Heart left ventricle (tissue), 16 donors: ENCODE measurements around the gene LMTK2. TPM values are rescaled to one million over a fixed set of nuclear protein-coding genes. Genes with fewer than 3 reads are reported as not detected.

ENCODE experiments used
- ATAC-seq, 4 donors: fragments of 200-7000 bp; cut with Tn5 transposase; one replicate each; pipeline ENCODE4 v1.9.1; 2020 to 2022; ENCODE audit warnings: moderate library complexity in 4 of 4, mild to moderate bottlenecking in 3 of 4, moderate number of reproducible peaks in 1 of 4
- DNase-seq, 5 donors: peaks; one replicate each; pipeline ENCODE4 v3.0.0-alpha.2; 2020
- H3K27ac ChIP-seq, 12 donors: fragments of 200-600 bp; sonication (generic) in 4 of 12; one replicate each; pipeline versions ENCODE4 v1.5.0 to v1.8.0; 2016 to 2022; ENCODE audit warnings: mild to moderate bottlenecking in 2 of 12
- H3K27me3 ChIP-seq, 9 donors: fragments of 200-600 bp; sonication (generic) in 2 of 9; one replicate each; pipeline versions ENCODE4 v1.5.1 to v1.8.0; 2016 to 2022; ENCODE audit warnings: mild to moderate bottlenecking in 3 of 9
- H3K36me3 ChIP-seq, 9 donors: fragments of 200-600 bp; sonication (generic) in 2 of 9; one replicate each; pipeline versions ENCODE4 v1.5.0 to v1.8.0; 2018 to 2022; ENCODE audit warnings: mild to moderate bottlenecking in 2 of 9
- H3K4me1 ChIP-seq, 12 donors: fragments of 200-600 bp; sonication (generic) in 4 of 12; one replicate each; pipeline versions ENCODE4 v1.5.0 to v1.8.0; 2016 to 2022; ENCODE audit warnings: mild to moderate bottlenecking in 3 of 12
- H3K4me3 ChIP-seq, 12 donors: fragments of 200-600 bp; sonication (generic) in 4 of 12; one replicate each; pipeline versions ENCODE4 v1.5.0 to v1.8.0; 2017 to 2022; ENCODE audit warnings: mild to moderate bottlenecking in 9 of 12, moderate library complexity in 4 of 12
- H3K9me3 ChIP-seq, 12 donors: fragments of 200-600 bp; sonication (generic) in 4 of 12; one replicate each; pipeline versions ENCODE4 v1.5.0 to v1.8.0; 2016 to 2022; ENCODE audit warnings: mild to moderate bottlenecking in 1 of 12
- POLR2A ChIP-seq, 2 donors: fragments of 450-650 bp; IDR thresholded peaks; one replicate each; pipeline ENCODE4 v1.6.1; 2017; ENCODE audit warnings: antibody characterized with exemption in 2 of 2, mild to moderate bottlenecking in 2 of 2, moderate library complexity in 2 of 2
- WGBS, 4 donors: extraction: QIAGEN DNeasy Blood & Tissue Kit in 2 of 4; methylation state at CpG; one replicate each; pipeline versions ENCODE4 v1.1.5 to v1.1.7; 2013 to 2018; 5-methylcytosine and 5-hydroxymethylcytosine counted together
- intact Hi-C, 10 donors: fragments of 100-400 bp; cut with DNase I; formaldehyde crosslinking; loops; one replicate each; pipeline versions ENCODE4 v1.11.1 to v1.14.2; 2022
- polyA plus RNA-seq, 2 donors: library from polyadenylated mRNA; stranded (reverse); fragments of 200-250 nt; gene quantifications; one replicate each; pipeline ENCODE4 v1.2.3, GENCODE V29; 2013
- total RNA-seq, 9 donors: library from RNA; depleted of rRNA in 2 of 9; stranded (reverse); fragments of >200 nt in 2 of 9; fragmentation: NEBNext Ultra II Directional in 3 of 9; extraction: Animal tissue kit (Norgen Biotek cat#: 25700) in 3 of 9; gene quantifications; one replicate each; pipeline versions ENCODE4 v1.1.0 to v1.2.4, GENCODE V29; 2016 to 2023
- TF ChIP-seq, protein P1 (sequence below), 12 donors: fragments of 200-600 bp; sonication (generic) in 4 of 12; IDR thresholded peaks; one replicate each; pipeline versions ENCODE4 v1.5.0 to v1.8.0; 2018 to 2022; ENCODE audit warnings: antibody characterized with exemption in 12 of 12, mild to moderate bottlenecking in 5 of 12
- donor health status: ischemic (EF 13 %, LVEDD 7.1; RV severe dilation, severe dysfunction).
- donor health status: healthy with polysubstance abuse.
- donor health status: DM: no; HTN: yes; CAD: no.
- donor health status: DM: no; HTN: no; CAD: no.
- donor health status: ischemic (EF 25% LVEDD 6.9; RV normal size, moderate dysfunction).
- donor health status: ischemic (EF 25% LVEDD 5.7; RV mildly dilated, moderate dysfunction).
- donor health status: healthy.
- donor health status: DM: yes; HTN: yes; CAD: no.
- donor health status: ischemic (EF 35%, LVEDD 5.7; RV mildly dilated, moderate dysfunction).
- donor health status: nonischemic (EF 11% LVEDD 7.7; RV severe dilation, severe dysfunction).
- donor health status: DM: yes; HTN: yes; CAD: no.
- donor health status: PGD.
- donor health status: ischemic (EF 29% LVEDD 5.4; RV normal size, mild dysfunction).
- donor health status: nonischemic (EF 23%, LVEDD 6.1; RV moderate dilation, normal function).

LMTK2 gene
- total and polyA plus RNA-seq, 11 donors: 6.3 to 58.3 (median 27.3) TPM

- ATAC-seq (no peak), DNase-seq (no peak)
- H3K9me3 ChIP-seq: peaks cover 0 to 7% (median 0%) of the 10 kb centered on the region in 12 donors
- no peaks in the 10 kb centered on the region for H3K36me3 ChIP-seq
- 73 to 95% (median 81%) methylated on average over 5 of the region's 5 CpGs for WGBS, 4 donors
- no peak overlapping the region for H3K4me3 ChIP-seq
- H3K4me1 ChIP-seq: no peaks in the 10 kb centered on the region
- no peak for TF ChIP-seq POLR2A (IDR thresholded peaks at IDR 0.05)
- TF ChIP-seq, protein P1, sequence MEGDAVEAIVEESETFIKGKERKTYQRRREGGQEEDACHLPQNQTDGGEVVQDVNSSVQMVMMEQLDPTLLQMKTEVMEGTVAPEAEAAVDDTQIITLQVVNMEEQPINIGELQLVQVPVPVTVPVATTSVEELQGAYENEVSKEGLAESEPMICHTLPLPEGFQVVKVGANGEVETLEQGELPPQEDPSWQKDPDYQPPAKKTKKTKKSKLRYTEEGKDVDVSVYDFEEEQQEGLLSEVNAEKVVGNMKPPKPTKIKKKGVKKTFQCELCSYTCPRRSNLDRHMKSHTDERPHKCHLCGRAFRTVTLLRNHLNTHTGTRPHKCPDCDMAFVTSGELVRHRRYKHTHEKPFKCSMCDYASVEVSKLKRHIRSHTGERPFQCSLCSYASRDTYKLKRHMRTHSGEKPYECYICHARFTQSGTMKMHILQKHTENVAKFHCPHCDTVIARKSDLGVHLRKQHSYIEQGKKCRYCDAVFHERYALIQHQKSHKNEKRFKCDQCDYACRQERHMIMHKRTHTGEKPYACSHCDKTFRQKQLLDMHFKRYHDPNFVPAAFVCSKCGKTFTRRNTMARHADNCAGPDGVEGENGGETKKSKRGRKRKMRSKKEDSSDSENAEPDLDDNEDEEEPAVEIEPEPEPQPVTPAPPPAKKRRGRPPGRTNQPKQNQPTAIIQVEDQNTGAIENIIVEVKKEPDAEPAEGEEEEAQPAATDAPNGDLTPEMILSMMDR (IDR thresholded peaks at IDR 0.05): no peak
- intact Hi-C loops: no loop called here
- peaks cover 0 to 3% (median 0%) of the 10 kb centered on the region in 9 donors for H3K27me3 ChIP-seq
- H3K27ac ChIP-seq: no peak overlapping the region
These were observed 40.5 kb upstream of the LMTK2 start for GRCh38 chr7:98066208-98066607.

DNA sequence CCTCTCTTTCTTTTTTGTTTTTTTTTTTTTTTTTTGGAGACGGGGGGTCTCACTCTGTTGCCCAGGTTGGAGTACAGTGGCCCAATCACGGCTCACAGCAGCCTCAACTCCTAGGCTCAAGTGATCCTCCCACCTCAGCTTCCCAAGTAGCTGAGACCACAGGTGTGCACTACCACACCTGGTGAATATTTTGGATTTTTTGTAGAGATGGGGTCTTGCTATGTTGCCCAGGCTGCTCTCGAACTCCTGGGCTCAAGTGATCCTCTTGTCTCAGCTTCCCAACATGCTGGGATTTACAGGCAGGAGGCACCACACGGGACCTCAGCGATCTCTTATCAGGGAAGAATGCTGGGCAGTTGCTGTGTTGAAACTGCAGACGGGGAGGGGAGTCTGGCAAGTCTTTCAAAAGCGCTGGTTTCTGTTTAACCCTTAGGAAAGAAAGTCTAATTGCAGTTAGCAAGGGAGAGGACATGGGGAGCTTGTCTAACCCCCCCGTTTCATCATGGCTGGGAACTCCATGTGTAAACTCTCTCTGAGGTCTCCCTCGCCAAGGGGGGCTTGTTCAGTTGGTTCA, 39.6 kb upstream of the LMTK2 start:
- no peak for DNase-seq
- Histone ChIP-seq H3K4me3 (no peak overlapping the region), H3K36me3 (no peaks in the 10 kb centered on the region), H3K9me3 (peaks cover 0 to 7% (median 0%) of the 10 kb centered on the region in 12 donors), H3K4me1 (no peaks in the 10 kb centered on the region), H3K27me3 (peaks cover 0 to 3% (median 0%) of the 10 kb centered on the region in 9 donors), H3K27ac (no peak overlapping the region)
- 45 to 51% (median 47%) methylated on average over 9 of the region's 9 CpGs for WGBS, 4 donors
- TF ChIP-seq, protein P1 (IDR thresholded peaks at IDR 0.05): no peak
- TF ChIP-seq POLR2A (IDR thresholded peaks at IDR 0.05): no peak
- intact Hi-C loops: no loop called here
- ATAC-seq: no peak

DNA sequence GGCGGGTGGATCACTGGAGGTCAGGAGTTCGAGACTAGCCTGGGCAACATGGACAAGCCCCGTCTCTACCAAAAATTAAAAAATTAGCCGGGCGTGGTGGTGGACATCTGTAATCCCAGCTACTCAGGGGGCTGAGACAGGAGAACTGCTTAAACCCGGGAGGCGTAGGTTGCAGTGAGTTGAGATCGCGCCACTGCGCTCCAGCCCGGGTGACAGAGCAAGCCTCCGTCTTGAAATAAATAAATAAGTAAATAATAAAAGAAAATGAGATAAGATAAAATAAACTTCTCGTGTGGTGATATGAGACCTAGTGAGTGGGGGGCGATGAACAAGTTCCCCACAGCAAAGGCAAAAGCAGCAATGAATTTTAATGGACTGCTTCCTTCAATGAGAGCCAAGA, 33.6 kb upstream of the LMTK2 start:
- Histone ChIP-seq H3K9me3 (peaks cover 0 to 6% (median 0%) of the 10 kb centered on the region in 12 donors), H3K4me3 (no peak overlapping the region), H3K27ac (no peak overlapping the region), H3K4me1 (no peaks in the 10 kb centered on the region), H3K36me3 (no peaks in the 10 kb centered on the region), H3K27me3 (peaks cover 0 to 3% (median 0%) of the 10 kb centered on the region in 9 donors)
- DNase-seq: no peak
- TF ChIP-seq, protein P1 (IDR thresholded peaks at IDR 0.05): no peak
- TF ChIP-seq POLR2A (IDR thresholded peaks at IDR 0.05): no peak
- 89 to 91% (median 90%) methylated on average over 14 of the region's 14 CpGs for WGBS, 4 donors
- intact Hi-C loops: loop anchor here in 1 of 10 donors (10.0 kb wide), 1 partner anchor 442 kb away; no protein-coding TSS in a partner anchor
- no peak for ATAC-seq

DNA sequence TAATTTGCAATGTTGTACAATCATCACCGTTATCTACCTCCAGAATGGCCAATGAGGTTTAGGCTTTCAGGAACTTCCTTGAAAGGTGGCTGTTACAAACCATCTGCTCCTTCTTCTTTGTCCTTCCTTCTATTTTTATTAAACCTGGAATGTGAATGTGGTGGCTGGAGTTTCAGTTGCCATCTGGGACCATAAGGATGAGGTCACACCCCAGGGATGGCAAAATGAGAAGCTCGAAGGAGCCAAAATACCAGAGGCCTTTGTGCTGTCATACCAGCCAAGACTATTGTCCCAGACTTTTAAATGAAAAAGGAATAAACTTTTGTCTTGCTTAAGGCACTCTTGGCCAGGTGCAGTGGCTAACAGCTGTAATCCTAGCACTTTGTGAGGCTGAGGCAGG, 30.9 kb upstream of the LMTK2 start:
- ATAC-seq (no peak), DNase-seq (no peak)
- Histone ChIP-seq H3K4me3 (no peak overlapping the region), H3K27me3 (no peaks in the 10 kb centered on the region), H3K4me1 (no peaks in the 10 kb centered on the region), H3K9me3 (peaks cover 0 to 6% (median 0%) of the 10 kb centered on the region in 12 donors), H3K27ac (no peak overlapping the region), H3K36me3 (no peaks in the 10 kb centered on the region)
- WGBS, 4 donors: 77 to 83% (median 82%) methylated on average over 2 of the region's 2 CpGs
- TF ChIP-seq, protein P1 (IDR thresholded peaks at IDR 0.05): no peak
- no peak for TF ChIP-seq POLR2A (IDR thresholded peaks at IDR 0.05)
- intact Hi-C loops: loop anchor here in 1 of 10 donors (10.0 kb wide), 1 partner anchor 439 kb away; no protein-coding TSS in a partner anchor
